HepG2 (cell line): ENCODE measurements around the gene TMEM198. TPM values are rescaled to one million over a fixed set of nuclear protein-coding genes. Genes with fewer than 3 reads are reported as not detected.

Source experiments
- AKNA ChIP-seq: sonication (generic); formaldehyde crosslinking; IDR thresholded peaks from 2 replicates; pipeline ENCODE4 v1.4.0; 2020; ENCODE audit warnings: missing genetic modification reagents, borderline replicate concordance
- ARID4A ChIP-seq: sonication (generic); formaldehyde crosslinking; IDR thresholded peaks from 2 replicates; pipeline ENCODE4 v1.5.0; 2020; ENCODE audit warnings: mild to moderate bottlenecking, missing genetic modification reagents, borderline replicate concordance
- ARNT2 ChIP-seq: sonication (generic); formaldehyde crosslinking; IDR thresholded peaks from 2 replicates; pipeline ENCODE4 v1.8.0; 2022; ENCODE audit warnings: mild to moderate bottlenecking, low read depth, missing genetic modification reagents, moderate library complexity
- GABPA ChIP-seq, 2 experiments: IDR thresholded peaks; 2 replicates each; pipeline ENCODE4 v1.6.1; 2011 to 2016; ENCODE audit warnings: low read depth in 2 of 2, low read length in 1 of 2, missing biosample characterization in 1 of 2, missing genetic modification characterization in 1 of 2
- GLI4 ChIP-seq: sonication (generic); formaldehyde crosslinking; IDR thresholded peaks from 2 replicates; pipeline ENCODE4 v1.5.1; 2020; ENCODE audit warnings: missing genetic modification reagents, mild to moderate bottlenecking, moderate library complexity, borderline replicate concordance
- ONECUT2 ChIP-seq: sonication (generic); formaldehyde crosslinking; IDR thresholded peaks from 2 replicates; pipeline ENCODE4 v1.4.0; 2020; ENCODE audit warnings: missing genetic modification reagents
- SYNCRIP ChIP-seq: fragments of 200-400 bp; formaldehyde crosslinking; IDR thresholded peaks from 2 replicates; pipeline ENCODE4 v1.6.1; 2018; ENCODE audit warnings: mild to moderate bottlenecking, low read depth, low read length; ENCODE audit not compliant: insufficient read depth
- TEAD3 ChIP-seq: optimal IDR thresholded peaks from 2 replicates; pipeline ENCODE3; 2016; ENCODE audit warnings: borderline replicate concordance
- ZFAT ChIP-seq: sonication (generic); formaldehyde crosslinking; conservative IDR thresholded peaks from 2 replicates; pipeline ENCODE4 v1.8.1; 2023; ENCODE audit warnings: missing genetic modification reagents, inconsistent platforms
- ZNF232 ChIP-seq: sonication (generic); formaldehyde crosslinking; IDR thresholded peaks from 2 replicates; pipeline ENCODE4 v1.4.0; 2020; ENCODE audit warnings: missing genetic modification reagents, borderline replicate concordance
- ZNF576 ChIP-seq: sonication (generic); formaldehyde crosslinking; IDR thresholded peaks from 2 replicates; pipeline ENCODE4 v1.4.0; 2020; ENCODE audit warnings: mild to moderate bottlenecking, missing genetic modification reagents
- ZNF674 ChIP-seq: sonication (generic); formaldehyde crosslinking; IDR thresholded peaks from 2 replicates; pipeline ENCODE4 v1.5.0; 2020; ENCODE audit warnings: low read depth, mild to moderate bottlenecking, missing genetic modification reagents
- ZNF776 ChIP-seq: sonication (generic); formaldehyde crosslinking; IDR thresholded peaks from 2 replicates; pipeline ENCODE4 v1.4.0; 2020; ENCODE audit warnings: mild to moderate bottlenecking, missing genetic modification reagents
- polyA plus RNA-seq, 8 experiments: library from polyadenylated mRNA; depleted of rRNA in 3 of 8; stranded (reverse) in 7 of 8; unstranded in 1 of 8; fragments of >200 nt; fragmentation: Illumina TruSeq in 4 of 8; extraction: Trizol in 4 of 8; gene quantifications; 2 replicates each; pipeline versions ENCODE4 v1.2.1 to v1.2.3, GENCODE V29; 2011 to 2016; ENCODE audit warnings: low read depth in 4 of 8, missing spikeins in 1 of 8, mixed read lengths in 1 of 8; ENCODE audit not compliant: insufficient read depth in 1 of 8
- total RNA-seq, 5 experiments: library from RNA; depleted of rRNA; stranded (reverse); fragments of >200 nt; fragmentation: Illumina TruSeq; extraction: Trizol; gene quantifications; 2 replicates each; pipeline ENCODE4 v1.2.3, GENCODE V29; 2016; ENCODE audit warnings: low read depth in 1 of 5
- TF ChIP-seq, protein P1 (sequence below): fragments of 450-650 bp; IDR thresholded peaks from 2 replicates; pipeline ENCODE4 v1.6.1; 2016
- TF ChIP-seq, protein P2 (sequence below), 2 experiments: sonication (generic) in 1 of 2; formaldehyde crosslinking in 1 of 2; IDR thresholded peaks; 2 replicates each; pipeline versions ENCODE4 v1.5.1 to v1.6.1; 2011 to 2020; ENCODE audit warnings: borderline replicate concordance in 1 of 2, low read depth in 1 of 2, low read length in 1 of 2, mild to moderate bottlenecking in 1 of 2, missing genetic modification reagents in 1 of 2, moderate library complexity in 1 of 2

The TMEM198 gene
- total and polyA plus RNA-seq, 2 of the 13 experiments (the other 11 are each of a cell fraction or from before 2014, with no cell fraction given) = 17.3 to 23.5 TPM

GRCh38 chr2:219567791-219568361 is 24.0 kb downstream of the TMEM198 start (continued):
- TF ChIP-seq ARID4A (CRISPR knock-in tag) (no peak), ARNT2 (CRISPR knock-in tag) (no peak), GLI4 (CRISPR knock-in tag) (no peak), AKNA (CRISPR knock-in tag) (no peak), ZFAT (no peak), ZNF576 (CRISPR knock-in tag) (no peak), ZNF674 (CRISPR knock-in tag) (no peak), SYNCRIP (no peak), ZNF232 (no peak), GABPA (IDR thresholded peaks at IDR 0.05; ENCODE audit: low read depth, low read length) (no peak), GABPA (CRISPR knock-in tag; IDR thresholded peaks at IDR 0.05; ENCODE audit: low read depth) (no peak), ONECUT2 (CRISPR knock-in tag) (no peak), TEAD3 (CRISPR knock-in tag) (peak; percentile 61), ZNF776 (CRISPR knock-in tag) (no peak)
- TF ChIP-seq, protein P1, sequence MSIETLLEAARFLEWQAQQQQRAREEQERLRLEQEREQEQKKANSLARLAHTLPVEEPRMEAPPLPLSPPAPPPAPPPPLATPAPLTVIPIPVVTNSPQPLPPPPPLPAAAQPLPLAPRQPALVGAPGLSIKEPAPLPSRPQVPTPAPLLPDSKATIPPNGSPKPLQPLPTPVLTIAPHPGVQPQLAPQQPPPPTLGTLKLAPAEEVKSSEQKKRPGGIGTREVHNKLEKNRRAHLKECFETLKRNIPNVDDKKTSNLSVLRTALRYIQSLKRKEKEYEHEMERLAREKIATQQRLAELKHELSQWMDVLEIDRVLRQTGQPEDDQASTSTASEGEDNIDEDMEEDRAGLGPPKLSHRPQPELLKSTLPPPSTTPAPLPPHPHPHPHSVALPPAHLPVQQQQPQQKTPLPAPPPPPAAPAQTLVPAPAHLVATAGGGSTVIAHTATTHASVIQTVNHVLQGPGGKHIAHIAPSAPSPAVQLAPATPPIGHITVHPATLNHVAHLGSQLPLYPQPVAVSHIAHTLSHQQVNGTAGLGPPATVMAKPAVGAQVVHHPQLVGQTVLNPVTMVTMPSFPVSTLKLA = no peak
- TF ChIP-seq, protein P2, sequence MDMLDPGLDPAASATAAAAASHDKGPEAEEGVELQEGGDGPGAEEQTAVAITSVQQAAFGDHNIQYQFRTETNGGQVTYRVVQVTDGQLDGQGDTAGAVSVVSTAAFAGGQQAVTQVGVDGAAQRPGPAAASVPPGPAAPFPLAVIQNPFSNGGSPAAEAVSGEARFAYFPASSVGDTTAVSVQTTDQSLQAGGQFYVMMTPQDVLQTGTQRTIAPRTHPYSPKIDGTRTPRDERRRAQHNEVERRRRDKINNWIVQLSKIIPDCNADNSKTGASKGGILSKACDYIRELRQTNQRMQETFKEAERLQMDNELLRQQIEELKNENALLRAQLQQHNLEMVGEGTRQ (IDR thresholded peaks at IDR 0.05; ENCODE audit: low read depth, low read length) = no peak
- TF ChIP-seq, protein P2 (CRISPR knock-in tag; IDR thresholded peaks at IDR 0.05; ENCODE audit: borderline replicate concordance) = no peak
